Tongue (tissue), 2 donors: Measurements from ENCODE around the gene DCHS1. TPM values are rescaled to one million over a fixed set of nuclear protein-coding genes. Genes with fewer than 3 reads are reported as not detected.
A peak's percentile ranks its signal among the peaks of the same experiment; 100 is the strongest.

Experiments used
- DNase-seq: peaks from one replicate; pipeline ENCODE4 v3.0.0-alpha.2; 2015
- total RNA-seq: library from RNA; depleted of rRNA; stranded (reverse); fragments of >200 nt; gene quantifications from one replicate; pipeline ENCODE4 v1.2.3, GENCODE V29; 2014

DCHS1 gene
- total RNA-seq, 1 donor from 2014 or later = 64.6 TPM

GRCh38 chr11:6646918-6647679, 8.5 kb downstream of the DCHS1 start:
- DNase-seq = peak; percentile 57

GRCh38 chr11:6646576-6646917, 9.1 kb downstream of the DCHS1 start:
- peak; percentile 92 for DNase-seq

GRCh38 chr11:6646071-6646470, 9.5 kb downstream of the DCHS1 start:
- DNase-seq = peak; percentile 69

- no peak for DNase-seq
These were observed 12.7 kb downstream of the DCHS1 start for GRCh38 chr11:6642957-6643356.

GRCh38 chr11:6640985-6641701, 14.5 kb downstream of the DCHS1 start:
- no peak for DNase-seq

GRCh38 chr11:6640036-6640984, 15.3 kb downstream of the DCHS1 start:
- DNase-seq = no peak

- no peak for DNase-seq
These were observed 17.2 kb downstream of the DCHS1 start for GRCh38 chr11:6638429-6638828.

- no peak for DNase-seq
These were observed 17.7 kb downstream of the DCHS1 start for GRCh38 chr11:6637871-6638270.

- no peak for DNase-seq
These were observed 19.1 kb downstream of the DCHS1 start for GRCh38 chr11:6636480-6636879.

- peak; percentile 40 for DNase-seq
These were observed 20.3 kb downstream of the DCHS1 start for GRCh38 chr11:6635082-6635932.

GRCh38 chr11:6634534-6634933, 21.1 kb downstream of the DCHS1 start:
- DNase-seq = no peak

GRCh38 chr11:6633422-6634408, 21.9 kb downstream of the DCHS1 start:
- no peak for DNase-seq

GRCh38 chr11:6632116-6633073, 23.2 kb downstream of the DCHS1 start:
- no peak for DNase-seq

GRCh38 chr11:6631361-6631890, 24.2 kb downstream of the DCHS1 start:
- no peak for DNase-seq

GRCh38 chr11:6630632-6631291, 24.8 kb downstream of the DCHS1 start:
- DNase-seq = no peak

- no peak for DNase-seq
These were observed 25.5 kb downstream of the DCHS1 start for GRCh38 chr11:6629892-6630631.

- no peak for DNase-seq
These were observed 26.1 kb downstream of the DCHS1 start for GRCh38 chr11:6629573-6629891.

GRCh38 chr11:6628526-6628925, 27.1 kb downstream of the DCHS1 start:
- DNase-seq = no peak
